OCI-LY7 (cell line): Measurements from ENCODE around the gene MYO7A. TPM values are rescaled to one million over a fixed set of nuclear protein-coding genes. Genes with fewer than 3 reads are reported as not detected.

Source experiments
- BruUV-seq: library from RNA; stranded (reverse); fragments of 400-500 nt; replicated peaks from 2 replicates; lab custom pipeline; 2021; lab: Mats Ljungman, UMichigan
- CTCF ChIA-PET: fragments of 300-600 bp; sonication (Branson Sonifier 250); formaldehyde crosslinking; loops from one replicate; lab custom pipeline; 2022; ENCODE audit warnings: antibody characterized with exemption; ENCODE audit not compliant: unreplicated experiment; lab: Charles Lee
- POLR2A ChIA-PET: fragments of 300-600 bp; sonication (Branson Sonifier 250); formaldehyde crosslinking; loops from one replicate; lab custom pipeline; 2022; ENCODE audit warnings: antibody characterized with exemption; lab: Charles Lee
- DNase-seq: peaks from one replicate; pipeline ENCODE4 v3.0.0-alpha.2; 2015; ENCODE audit warnings: low spot score
- H2AFZ ChIP-seq: fragments of 200-600 bp; sonication (generic), shearing (Covaris generic); 2 replicates; pipeline ENCODE4 v1.6.1; 2014; ENCODE audit warnings: mild to moderate bottlenecking, antibody characterized with exemption, low read length, moderate library complexity
- H3K27ac ChIP-seq: fragments of 200-600 bp; sonication (generic); 2 replicates; pipeline ENCODE4 v1.5.1; 2014; ENCODE audit warnings: mixed run types, low read depth, mild to moderate bottlenecking, moderate library complexity, low read length, inconsistent platforms; ENCODE audit not compliant: poor library complexity, severe bottlenecking
- H3K36me3 ChIP-seq: fragments of 200-600 bp; sonication (generic); 2 replicates; pipeline ENCODE4 v1.6.1; 2014; ENCODE audit warnings: mild to moderate bottlenecking, antibody characterized with exemption, low read length, moderate library complexity, mixed read lengths; ENCODE audit not compliant: insufficient read depth
- H3K4me1 ChIP-seq: fragments of 200-600 bp; sonication (generic); 2 replicates; pipeline ENCODE4 v1.5.1; 2014; ENCODE audit warnings: mild to moderate bottlenecking, low read length; ENCODE audit not compliant: insufficient read depth, poor library complexity, severe bottlenecking
- H3K4me2 ChIP-seq: fragments of 200-600 bp; sonication (generic); 2 replicates; pipeline ENCODE4 v1.6.1; 2014; ENCODE audit warnings: mild to moderate bottlenecking, low read length
- H3K4me3 ChIP-seq: fragments of 200-600 bp; sonication (generic); 2 replicates; pipeline ENCODE4 v1.5.1; 2014; ENCODE audit warnings: mild to moderate bottlenecking, low read depth, low read length; ENCODE audit not compliant: poor library complexity, severe bottlenecking
- H3K79me2 ChIP-seq: fragments of 200-600 bp; sonication (generic); 2 replicates; pipeline ENCODE4 v1.6.1; 2016; ENCODE audit warnings: low read depth, mild to moderate bottlenecking, low read length, moderate library complexity, mixed read lengths; ENCODE audit not compliant: insufficient read depth
- H3K9me2 ChIP-seq: fragments of 200-600 bp; sonication (generic); 2 replicates; pipeline ENCODE4 v1.6.1; 2016; ENCODE audit warnings: mild to moderate bottlenecking, low read length, mixed read lengths; ENCODE audit not compliant: insufficient read depth
- H3K9me3 ChIP-seq: fragments of 200-600 bp; sonication (generic); 2 replicates; pipeline ENCODE4 v1.6.1; 2014; ENCODE audit warnings: mild to moderate bottlenecking, mixed run types, low read length, mixed read lengths
- H4K20me1 ChIP-seq: fragments of 200-600 bp; sonication (generic); 2 replicates; pipeline ENCODE4 v1.6.1; 2014; ENCODE audit warnings: mild to moderate bottlenecking, antibody characterized with exemption, low read length, moderate library complexity, mixed read lengths; ENCODE audit not compliant: insufficient read depth
- CTCF ChIP-seq: fragments of 200-600 bp; sonication (generic); conservative IDR thresholded peaks from 2 replicates; pipeline ENCODE4 v1.5.1; 2014; ENCODE audit warnings: mild to moderate bottlenecking, antibody characterized with exemption, low read length, moderate library complexity, mixed read lengths
- EZH2phosphoT487 ChIP-seq: fragments of 200-600 bp; sonication (generic); IDR thresholded peaks from 2 replicates; pipeline ENCODE4 v1.6.1; 2018; ENCODE audit warnings: low read depth, borderline replicate concordance, mild to moderate bottlenecking, mixed run types, antibody characterized with exemption, low read length, moderate library complexity, mixed read lengths
- intact Hi-C: fragments of 100-400 bp; cut with micrococcal nuclease; formaldehyde crosslinking; loops from one replicate; pipeline ENCODE4 v1.10.0; 2022; ENCODE audit not compliant: unreplicated experiment
- total RNA-seq, 2 experiments: library from RNA; depleted of rRNA in 1 of 2; stranded (reverse); fragments of >200 nt in 1 of 2; shearing (Covaris generic) in 1 of 2; gene quantifications; 2 replicates each; pipeline ENCODE4 v1.2.3, GENCODE V29; 2014 to 2022

The MYO7A gene
- total RNA-seq, 2 experiments from 2014 or later, result not detected

- Histone ChIP-seq H3K79me2 (no peaks in the 10 kb centered on the region), H4K20me1 (no peaks in the 10 kb centered on the region), H2AFZ (no peak overlapping the region), H3K4me2 (no peak overlapping the region), H3K9me3 (no peaks in the 10 kb centered on the region), H3K9me2 (no peaks in the 10 kb centered on the region), H3K4me1 (no peaks in the 10 kb centered on the region), H3K36me3 (no peaks in the 10 kb centered on the region), H3K27ac (no peak overlapping the region), H3K4me3 (no peak overlapping the region)
- no peak for DNase-seq
- no TSS peak for BruUV-seq
- POLR2A ChIA-PET, result no interaction called here
- intact Hi-C loops, result no loop called here
- CTCF ChIA-PET, result interaction anchor here (0.6 kb wide), 1 partner anchor 355 kb away, joined by 5 read pairs; no protein-coding TSS in a partner anchor
- no peak for TF ChIP-seq CTCF
- TF ChIP-seq EZH2phosphoT487, result no peak
Observed at GRCh38 chr11:77136074-77136473, 8.0 kb downstream of the MYO7A start.

GRCh38 chr11:77136784-77137420 is 8.9 kb downstream of the MYO7A start:
- no peak overlapping the region for H3K27ac ChIP-seq
- CTCF ChIA-PET, result no interaction called here
- H3K4me1 ChIP-seq, result no peaks in the 10 kb centered on the region
- no peak overlapping the region for H3K4me2 ChIP-seq
- no peak overlapping the region for H3K4me3 ChIP-seq
- BruUV-seq, result no TSS peak
- H3K9me3 ChIP-seq, result no peaks in the 10 kb centered on the region
- no peaks in the 10 kb centered on the region for H3K79me2 ChIP-seq
- POLR2A ChIA-PET, result no interaction called here
- no peaks in the 10 kb centered on the region for H4K20me1 ChIP-seq
- no peak for DNase-seq
- TF ChIP-seq EZH2phosphoT487 (no peak), CTCF (no peak)
- intact Hi-C loops, result no loop called here
- no peaks in the 10 kb centered on the region for H3K36me3 ChIP-seq
- H3K9me2 ChIP-seq, result no peaks in the 10 kb centered on the region
- H2AFZ ChIP-seq, result no peak overlapping the region

GRCh38 chr11:77137421-77137820 is 9.4 kb downstream of the MYO7A start:
- DNase-seq, result no peak
- Histone ChIP-seq H3K9me2 (no peaks in the 10 kb centered on the region), H2AFZ (no peak overlapping the region), H3K4me2 (no peak overlapping the region), H3K36me3 (no peaks in the 10 kb centered on the region), H3K9me3 (no peaks in the 10 kb centered on the region), H3K27ac (no peak overlapping the region), H3K4me3 (no peak overlapping the region), H4K20me1 (no peaks in the 10 kb centered on the region), H3K4me1 (no peaks in the 10 kb centered on the region), H3K79me2 (no peaks in the 10 kb centered on the region)
- CTCF ChIA-PET, result no interaction called here
- no TSS peak for BruUV-seq
- POLR2A ChIA-PET, result no interaction called here
- intact Hi-C loops, result no loop called here
- no peak for TF ChIP-seq CTCF
- no peak for TF ChIP-seq EZH2phosphoT487
